ENCODE results near the gene COL4A6.

The COL4A6 gene

DNA sequence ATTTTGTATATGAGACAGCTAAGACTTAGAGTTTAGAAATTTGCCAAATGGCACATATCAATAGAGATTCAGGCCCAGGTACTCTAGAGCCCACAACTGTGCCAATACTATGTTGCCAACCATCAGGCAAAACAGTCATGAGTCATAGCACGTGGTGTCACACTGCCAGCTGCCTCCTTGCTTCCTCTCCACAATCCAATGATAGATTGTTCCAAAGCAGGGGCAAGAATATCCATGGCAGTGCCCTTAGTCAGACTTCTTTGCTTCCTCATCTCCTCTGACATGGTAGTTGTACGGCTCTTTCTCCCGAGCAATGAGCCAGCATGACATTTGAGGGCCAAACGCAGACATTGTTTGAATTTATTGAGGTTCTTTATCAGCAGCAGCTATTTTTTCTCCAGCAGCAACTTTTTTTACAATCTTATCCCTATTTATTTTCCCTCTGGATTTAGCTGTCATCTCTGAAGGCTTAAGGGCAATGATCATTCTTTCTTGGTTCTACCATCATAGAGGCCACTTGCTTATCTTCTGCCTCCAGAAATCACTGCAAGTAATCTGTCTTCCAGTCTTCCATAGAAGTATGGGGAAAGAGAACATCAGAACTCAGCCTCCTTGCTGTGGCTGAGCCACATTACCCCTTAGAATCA, 169.7 kb downstream of the COL4A6 start:
- DNase-seq, result no peak

DNA sequence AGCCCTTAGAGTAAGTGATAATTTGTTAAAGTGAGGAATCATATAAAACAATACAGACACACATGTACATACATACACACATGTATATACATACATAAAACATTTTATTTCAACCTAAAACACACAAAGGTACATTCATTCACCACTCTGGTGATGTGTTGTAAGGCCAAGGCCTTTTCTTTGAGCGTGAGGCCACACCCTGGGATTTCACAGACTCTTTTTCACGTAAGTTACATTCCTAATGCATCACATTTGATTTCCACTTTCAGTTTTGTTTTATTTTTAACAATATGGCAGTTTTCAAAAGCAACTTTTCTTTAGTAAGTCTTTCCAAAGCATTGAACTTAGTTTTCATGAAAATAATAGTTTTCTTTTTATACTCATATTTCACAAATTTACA, 170.7 kb downstream of the COL4A6 start:
- DNase-seq, result peak; percentile 21

DNA sequence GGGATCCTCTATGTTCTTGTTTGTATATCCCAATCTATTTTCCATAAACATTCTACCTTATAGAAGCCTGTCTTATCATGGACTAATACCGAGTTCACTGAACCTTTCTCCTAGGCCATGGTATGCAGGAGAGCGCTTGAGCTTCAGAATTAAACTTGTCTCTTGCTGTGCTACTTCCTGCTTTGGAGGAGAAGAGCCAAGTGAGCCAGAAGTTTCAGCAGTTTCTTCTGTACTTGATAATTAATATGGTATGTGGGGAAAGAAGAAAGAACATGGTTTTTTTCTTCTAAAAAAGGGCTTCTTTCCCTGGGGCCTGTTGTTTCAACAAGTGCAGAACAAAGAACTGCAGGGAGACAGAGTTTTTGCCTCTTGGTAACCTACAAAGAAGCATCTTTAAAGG, 173.8 kb downstream of the COL4A6 start:
- no peak for DNase-seq

DNA sequence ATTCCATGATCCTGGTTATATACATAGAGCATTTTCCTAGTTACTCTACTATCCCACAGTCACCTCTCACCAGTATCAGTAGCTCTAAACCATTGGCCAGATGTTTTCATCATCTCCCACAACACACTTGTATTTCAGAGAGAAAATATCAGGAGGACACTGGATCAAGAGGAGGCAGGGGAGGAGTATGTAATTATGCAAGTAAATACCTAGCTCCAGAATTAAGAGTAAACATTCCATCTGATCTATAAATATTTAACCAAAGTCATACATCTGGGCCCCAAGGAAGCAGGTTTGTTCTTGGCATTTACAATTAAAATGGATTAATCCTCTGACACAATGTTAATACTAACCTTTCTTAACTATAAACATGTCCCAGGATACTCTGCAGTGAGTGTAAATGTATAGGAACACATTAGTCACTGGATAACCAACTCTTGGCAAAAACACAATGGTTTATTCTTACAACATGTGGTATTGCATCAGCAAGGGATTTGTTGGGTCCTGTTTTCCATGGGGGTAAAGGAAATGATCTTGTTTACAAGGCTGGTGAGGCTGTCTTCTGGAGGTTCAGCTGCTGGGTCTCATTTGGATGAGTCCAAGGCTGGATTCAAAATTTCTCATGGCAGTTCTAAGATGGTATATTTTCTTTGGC, 176.5 kb downstream of the COL4A6 start:
- peak; percentile 84 for DNase-seq

DNA sequence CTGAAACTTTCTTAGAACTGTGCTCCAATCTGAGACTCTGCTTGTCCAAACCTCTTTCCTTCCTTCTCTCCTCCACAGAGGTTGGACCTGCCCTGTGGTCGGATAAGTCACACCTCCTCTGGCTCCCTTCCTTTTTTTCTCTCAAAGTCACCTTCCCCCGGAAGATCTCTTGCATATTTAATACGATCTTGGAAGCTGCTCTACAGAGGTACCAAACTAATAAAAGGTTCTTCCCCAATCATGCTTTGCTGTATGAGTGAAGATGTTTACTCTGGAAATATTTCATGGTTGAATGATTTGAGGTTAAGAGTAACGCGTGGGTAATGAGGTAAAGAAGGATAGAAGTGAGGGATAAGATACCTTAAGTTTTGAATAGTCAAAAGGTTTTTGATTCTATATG, 180.7 kb downstream of the COL4A6 start:
- DNase-seq, result no peak

DNA sequence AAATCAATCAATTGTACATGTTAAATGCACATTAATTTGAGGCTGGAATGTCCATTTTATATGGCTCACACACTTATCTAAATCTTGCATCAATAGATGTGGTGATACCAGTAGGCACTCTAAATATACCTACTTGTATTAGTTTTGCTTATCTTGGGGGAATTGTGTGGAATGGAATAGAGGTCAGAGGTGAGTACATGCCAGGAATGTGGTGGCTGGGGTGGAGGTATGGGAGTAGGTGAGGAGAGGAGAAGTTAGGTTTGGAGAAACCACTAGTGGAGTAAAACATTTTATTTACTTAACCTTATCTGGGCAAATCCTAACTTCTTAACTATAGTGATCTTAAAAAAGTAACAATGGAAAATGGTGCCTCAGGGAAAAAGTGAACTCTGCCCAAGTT, 183.6 kb downstream of the COL4A6 start:
- DNase-seq, result no peak

DNA sequence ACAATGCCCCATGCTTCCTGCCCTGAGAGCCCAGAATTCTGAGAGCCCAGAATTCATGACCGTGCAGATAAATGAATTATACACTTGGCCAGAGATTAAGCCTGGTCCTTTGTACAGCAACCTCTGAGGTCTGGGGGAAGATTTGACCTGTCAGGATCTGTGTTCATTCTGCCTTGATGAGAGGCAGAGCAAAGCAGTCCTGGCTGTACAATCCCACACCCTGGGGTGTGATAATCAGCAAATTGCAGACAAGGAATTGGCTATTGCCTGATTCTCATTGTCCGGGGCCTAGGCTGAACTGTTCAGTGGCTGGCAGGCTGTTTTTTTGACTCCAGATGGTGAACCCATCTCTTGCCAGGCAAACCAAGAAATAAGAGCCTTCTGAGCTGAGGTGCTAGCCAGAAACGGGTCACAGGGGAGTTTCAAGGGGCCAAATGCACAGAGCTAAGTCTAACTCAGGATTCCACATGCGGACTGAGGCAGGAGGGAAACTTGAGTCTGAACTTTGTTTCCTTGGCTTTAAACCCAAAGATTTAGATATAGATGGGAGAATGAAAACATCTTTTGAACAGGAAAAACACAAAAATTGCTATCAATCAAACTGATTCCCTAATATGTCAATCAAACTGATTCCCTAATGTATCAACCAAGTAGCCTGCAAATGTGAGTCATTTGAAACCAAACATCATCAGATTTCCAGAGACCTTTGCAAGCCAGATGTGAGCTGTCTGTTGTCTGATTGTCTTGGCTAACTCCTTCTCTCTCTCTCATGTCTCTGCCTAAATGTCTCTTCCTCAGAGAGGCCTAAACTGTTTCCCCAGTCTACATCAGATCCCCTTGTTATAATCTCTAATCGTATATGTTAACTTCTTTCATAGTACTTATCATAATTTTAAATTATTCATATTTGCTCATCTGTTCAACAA, 187.3 kb downstream of the COL4A6 start:
- DNase-seq, result no peak

DNA sequence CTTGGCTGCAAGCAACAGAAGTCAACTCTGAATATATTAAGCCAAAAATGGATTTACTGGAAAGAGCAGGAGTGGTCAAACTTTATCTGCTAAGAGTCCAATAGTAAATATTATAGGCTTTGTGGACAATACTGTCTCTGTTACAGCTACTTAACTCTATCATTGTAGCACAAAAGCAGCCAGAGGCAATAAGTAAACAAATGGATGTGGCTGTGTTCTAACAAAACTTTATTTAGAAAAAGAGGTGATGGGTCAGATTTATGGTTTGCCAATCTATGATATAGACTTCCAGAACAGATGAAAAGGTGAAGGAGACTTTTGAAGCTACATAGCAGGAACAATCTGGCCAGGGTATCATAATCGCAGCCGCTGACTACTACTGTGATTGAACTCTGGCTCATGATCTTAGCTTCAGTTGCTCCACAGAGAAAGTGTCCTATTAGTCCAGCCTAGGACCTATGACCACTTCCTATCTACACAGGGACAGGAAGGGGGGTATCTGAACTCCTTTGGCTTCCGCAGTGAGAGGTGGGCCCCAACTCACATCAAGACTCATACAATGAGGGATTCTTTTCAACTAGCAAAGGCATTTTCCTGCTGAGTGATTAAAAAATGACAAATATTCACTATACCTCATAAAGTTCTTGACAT, 191.8 kb downstream of the COL4A6 start:
- DNase-seq, result no peak

DNA sequence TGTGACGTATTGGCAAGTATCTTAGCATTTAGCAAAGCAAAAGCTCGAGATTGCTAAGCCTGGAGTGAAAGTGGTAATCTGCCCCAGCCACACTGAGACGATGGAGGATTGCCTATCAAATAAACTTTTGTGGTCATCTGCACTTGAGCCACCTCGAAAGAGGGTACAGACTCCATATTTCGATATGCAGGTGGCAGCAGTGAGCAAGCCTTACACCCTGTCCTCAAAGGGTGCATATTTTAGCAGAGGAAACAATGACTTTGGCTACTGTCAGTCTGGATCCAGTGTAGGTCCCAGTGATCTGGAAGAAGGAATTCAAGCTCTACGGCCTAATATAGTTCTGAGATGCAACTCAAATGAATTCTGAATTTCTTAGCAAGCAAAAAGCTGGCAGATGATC, 192.8 kb downstream of the COL4A6 start:
- DNase-seq, result no peak

DNA sequence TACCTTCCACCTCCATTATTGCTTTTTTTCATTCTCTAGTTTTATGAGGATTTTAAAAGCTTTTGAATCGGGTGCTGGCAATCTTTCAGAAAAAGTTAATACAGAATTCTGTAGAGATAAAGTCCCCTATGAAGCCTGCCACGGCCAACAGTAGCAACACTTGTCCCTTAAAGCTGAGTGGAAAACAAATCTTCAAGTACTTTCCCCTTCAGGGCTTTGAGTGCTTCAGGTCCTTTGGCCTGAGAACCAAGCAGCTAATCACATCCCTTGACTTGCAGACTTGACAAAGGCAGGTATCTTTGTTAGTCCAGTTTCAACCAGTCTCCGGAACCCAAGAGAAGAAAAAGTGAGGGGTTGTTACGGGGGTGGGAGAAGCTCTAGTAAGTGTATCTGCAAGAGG, 202.2 kb downstream of the COL4A6 start:
- no peak for DNase-seq

DNA sequence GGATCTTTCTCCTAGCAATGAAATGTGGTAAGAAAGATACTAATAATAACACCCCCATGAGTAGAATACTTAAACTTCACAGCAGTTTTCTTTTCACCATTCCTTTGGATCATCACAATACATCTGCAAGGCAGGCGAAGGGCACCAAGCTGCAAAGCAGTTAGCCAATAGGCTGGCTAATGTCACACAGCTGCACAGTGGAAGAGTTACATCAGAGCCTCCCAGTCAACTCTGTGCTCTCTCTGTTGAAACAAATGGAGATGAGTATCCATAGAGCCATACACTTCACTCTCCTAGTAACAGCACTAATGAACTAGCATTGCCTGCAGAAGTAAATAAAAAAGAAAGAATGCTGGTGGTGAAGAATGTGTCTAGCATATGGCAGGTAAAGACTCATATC, 207.6 kb downstream of the COL4A6 start:
- no peak for DNase-seq

DNA sequence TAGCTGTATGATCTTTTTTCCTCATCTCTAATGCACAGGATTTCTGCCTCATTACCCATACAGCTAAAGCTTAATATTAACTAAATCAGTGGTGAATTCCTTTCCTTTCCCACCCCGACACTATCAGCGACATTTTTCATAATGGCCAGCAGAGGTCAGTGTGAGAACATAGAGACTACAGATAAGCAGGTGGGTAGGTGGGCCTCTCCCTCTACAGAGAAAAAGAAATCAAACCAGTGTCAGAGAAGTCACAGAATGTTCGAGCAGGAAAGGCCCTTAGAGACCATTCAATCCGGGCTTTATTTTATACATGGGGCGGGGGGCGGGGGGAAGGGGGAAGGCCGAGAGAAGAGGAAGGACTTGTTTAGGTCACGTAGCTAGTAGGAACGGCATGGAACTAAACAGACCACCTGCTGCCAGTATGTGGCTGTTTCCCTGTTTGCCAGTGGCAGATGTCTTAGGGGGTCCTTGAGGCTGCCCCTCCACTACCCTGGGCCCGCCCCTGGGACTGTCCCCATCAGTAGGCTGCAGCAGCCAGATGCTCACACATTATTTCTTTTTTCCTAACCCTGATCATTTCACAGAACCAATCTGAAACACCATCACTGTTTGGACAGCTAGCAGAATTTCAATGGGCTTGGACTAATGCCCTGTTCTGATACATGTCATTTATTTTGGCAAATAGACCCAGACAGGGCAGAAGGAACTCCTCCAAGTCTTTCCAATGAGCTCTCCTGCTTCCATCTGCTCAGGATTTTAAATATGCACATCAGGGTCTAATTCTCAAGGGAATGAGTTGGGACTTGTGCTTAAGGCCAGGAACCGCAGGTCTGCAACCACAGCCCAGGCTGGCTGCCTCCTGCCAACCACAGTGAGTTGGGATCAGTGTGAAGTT, 213.2 kb downstream of the COL4A6 start:
- DNase-seq, result peak; percentile 11

DNA sequence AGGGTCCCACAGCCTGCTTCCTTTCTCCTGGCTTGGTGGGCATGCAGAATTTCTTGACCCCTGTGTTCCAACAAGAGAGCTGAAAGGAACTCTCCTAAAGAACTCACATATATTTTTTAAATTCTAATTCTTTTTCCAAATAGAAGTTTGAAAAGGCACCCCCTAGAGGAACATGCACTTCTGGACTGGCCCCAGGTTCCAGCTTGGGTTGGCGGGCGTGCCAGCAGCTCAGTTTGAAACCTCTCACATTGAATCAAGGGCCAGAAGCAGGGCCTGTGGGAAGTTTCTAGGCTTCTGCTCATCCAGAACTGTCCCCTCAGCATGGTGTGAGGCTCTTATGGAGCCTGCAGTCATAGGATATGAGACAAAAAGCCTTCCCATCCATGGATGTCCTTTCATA, 214.0 kb downstream of the COL4A6 start:
- DNase-seq, result no peak

DNA sequence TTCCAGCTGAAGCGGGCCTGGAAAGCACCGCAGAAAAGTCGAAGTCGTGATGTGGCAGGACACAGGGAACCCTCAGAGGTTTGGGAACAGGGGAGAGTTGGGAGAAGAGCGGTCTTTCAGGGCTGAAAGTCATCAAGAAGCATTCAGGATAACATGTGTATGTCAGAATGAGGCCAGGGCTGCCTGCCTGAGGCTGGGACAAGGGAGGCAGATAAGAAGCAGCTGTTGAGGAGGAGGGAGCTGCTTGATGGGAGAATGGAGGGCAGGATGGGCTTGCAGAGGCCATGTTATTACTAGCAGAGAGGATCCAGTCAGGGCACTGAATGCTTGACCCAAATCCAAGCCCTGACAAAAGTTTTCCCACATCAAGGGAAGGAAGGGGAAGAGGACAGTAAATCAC, 214.6 kb downstream of the COL4A6 start:
- DNase-seq, result no peak

DNA sequence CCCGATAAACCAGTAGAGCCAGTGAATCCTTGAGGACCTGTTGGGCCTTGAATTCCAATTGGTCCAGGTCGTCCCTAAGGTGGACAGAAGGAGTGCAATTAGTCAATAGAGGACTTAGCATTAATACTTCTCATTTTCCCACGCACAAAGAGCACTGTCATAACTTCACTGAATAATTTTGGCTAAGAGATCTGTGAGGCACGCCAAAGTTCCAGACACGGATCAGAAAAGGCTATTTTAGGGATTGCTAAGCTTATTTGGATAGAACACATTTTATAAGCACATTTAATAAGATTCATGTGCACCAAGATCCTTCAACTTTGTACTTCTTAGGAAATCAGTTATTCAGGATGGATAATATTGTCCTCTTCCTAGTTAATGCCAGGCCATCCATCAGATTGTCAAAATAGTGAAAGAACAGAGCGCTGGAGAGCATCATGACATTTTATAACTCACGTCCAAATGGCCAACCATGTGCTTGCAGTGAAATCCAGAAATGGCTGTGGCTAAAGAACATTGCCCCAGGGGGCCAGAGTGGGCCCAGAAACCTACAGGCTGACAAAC, 216.8 kb downstream of the COL4A6 start:
- DNase-seq, result no peak

DNA sequence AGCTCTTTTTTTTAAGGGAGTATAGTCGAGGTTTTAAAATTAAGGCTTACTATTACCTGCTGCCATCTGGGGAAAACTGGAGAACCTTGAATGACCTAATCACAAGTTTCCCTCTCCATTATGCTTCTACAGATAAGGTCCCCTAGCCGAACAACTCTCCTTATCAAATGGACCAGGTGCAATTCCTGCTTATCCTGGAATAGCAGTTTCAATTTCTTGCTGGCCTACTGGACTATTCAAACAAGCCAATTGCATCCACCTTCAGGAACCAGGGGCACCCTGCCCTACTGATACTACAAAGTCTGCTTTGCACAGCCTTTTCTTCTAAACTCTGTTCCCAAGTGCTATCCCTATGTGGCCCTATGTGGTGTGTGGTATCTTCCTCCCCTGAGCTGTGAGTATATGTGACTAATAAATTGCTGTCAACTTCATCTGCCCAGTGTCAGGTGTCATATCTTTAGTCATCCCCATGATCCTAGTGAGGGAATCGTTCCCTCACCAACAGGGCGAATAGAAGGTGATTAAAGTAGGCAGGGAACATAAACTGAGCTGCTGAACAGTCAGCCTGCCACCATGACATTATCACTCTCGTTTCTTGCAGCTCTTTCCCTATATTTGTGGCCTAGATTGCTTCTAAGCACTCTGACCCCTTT, 218.1 kb downstream of the COL4A6 start:
- DNase-seq, result no peak

DNA sequence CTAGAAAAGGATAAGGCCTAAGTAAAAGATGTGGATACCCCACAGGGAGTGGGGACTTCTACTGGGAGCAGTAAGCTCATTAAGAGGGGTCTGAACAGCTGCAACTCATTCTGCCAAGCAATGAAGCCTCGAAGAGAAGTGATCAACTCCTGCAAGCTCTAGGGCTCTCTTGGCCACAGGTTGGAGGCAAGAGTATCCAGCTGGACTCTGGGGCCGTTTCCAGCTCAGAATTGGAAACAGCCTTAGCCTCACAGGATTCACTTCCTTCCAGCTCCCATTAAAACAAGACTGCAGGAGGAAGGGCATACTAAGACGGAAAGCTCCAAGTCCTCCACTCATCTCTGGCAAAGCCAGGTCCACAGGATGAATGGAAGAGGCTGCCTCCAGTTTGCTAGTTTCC, 220.3 kb downstream of the COL4A6 start:
- DNase-seq, result no peak

DNA sequence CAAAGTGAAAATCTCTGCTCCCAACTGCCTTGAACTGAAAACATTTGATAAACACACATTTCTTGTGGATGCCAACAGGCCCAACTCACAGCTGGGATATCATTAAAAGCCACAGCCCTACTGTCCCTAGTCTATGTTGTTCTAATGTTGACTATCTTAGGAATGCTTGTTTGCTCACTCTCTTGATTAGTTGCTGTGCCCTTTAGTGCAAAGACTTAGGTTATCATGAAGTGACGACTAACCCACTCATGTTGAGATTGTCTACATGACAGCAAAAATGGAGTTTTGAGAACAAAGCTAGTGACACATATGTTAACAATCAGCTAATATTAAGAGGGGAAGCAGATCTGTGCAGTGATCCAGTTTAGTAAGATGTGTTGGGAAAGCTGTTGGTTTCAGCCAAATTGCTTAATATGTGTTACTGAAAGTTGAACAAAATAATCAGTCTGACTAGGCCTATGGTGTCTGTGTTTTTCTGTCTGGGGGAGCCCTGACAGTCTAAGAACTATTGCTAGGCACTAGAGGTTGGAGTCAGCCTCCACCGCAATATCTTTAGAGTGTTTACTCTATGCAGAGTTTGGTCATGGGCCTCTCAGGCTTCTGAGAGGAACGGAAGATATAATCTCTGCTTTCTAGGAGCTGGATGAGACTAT, 221.2 kb downstream of the COL4A6 start:
- DNase-seq, result no peak

DNA sequence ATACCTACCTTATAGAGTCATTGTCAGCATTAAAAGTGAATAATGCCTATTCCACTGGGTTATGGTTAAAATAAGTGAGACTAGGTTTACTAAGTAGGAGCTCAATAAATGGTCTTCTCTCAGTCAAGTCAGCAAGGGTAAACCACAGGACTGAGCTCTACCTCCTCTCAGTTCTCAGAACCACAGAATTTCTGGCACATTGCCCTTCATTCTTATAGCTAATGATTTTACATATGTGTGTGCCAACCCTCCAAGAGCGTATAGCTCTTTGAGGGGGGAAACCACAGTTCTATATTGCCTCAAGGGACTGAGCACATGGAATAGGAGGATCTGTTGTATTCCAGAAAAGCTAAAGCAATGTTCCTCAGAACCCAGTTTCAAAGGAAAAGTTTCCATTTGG, 221.8 kb downstream of the COL4A6 start:
- no peak for DNase-seq

DNA sequence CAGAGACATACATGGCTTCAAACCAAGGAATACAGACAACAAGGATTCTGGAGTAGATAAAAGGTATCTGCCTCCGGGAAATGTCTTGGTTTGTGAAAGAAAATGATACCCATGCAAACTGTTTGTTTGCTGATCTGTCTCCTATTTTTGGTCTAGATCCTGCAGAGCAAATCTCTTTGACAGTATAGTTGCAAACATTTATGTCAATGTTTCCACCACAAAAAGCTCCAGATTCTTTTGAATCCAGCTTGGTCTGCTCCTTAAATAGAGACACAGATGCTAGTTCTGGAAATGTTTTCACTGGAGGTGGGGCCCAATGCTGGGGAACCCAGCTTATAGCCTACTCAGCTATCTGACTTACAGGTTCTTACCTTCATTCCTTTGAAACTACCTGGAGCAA, 226.9 kb downstream of the COL4A6 start:
- DNase-seq, result no peak

DNA sequence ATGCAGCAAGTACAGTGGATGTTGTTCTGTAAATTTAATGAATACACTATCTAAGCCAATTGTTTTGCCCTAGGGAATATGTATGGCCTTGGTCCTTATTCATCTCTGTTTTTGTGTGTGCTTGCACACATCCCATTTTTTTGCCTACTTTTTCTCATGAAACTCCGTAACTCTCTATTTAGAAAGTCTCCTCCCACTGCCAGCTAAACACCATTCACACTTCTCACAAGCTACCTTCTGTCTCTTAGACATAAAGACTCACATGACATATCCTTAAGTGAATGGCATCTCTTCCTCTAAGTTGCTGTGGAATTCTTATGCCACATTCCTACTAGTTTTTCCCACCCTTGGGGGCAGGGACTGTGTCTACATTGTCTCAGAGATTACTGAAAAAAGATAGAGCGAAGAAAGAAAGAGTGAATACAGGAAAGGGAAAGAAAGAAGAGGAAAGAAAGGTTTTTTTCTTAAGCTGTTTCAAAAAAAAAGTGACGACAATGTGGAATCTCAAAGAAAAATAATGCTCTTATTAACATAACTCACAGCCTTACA, 229.1 kb downstream of the COL4A6 start:
- no peak for DNase-seq
